Measurements from ENCODE around the gene ISCU.
A peak's percentile ranks its signal among the peaks of the same experiment; 100 is the strongest.
"Not testable (repeated sequence)": the region's sequence is repeated elsewhere in the genome, so short reads cannot be mapped to it uniquely, and the experiment has no call there.

The ISCU gene

DNA sequence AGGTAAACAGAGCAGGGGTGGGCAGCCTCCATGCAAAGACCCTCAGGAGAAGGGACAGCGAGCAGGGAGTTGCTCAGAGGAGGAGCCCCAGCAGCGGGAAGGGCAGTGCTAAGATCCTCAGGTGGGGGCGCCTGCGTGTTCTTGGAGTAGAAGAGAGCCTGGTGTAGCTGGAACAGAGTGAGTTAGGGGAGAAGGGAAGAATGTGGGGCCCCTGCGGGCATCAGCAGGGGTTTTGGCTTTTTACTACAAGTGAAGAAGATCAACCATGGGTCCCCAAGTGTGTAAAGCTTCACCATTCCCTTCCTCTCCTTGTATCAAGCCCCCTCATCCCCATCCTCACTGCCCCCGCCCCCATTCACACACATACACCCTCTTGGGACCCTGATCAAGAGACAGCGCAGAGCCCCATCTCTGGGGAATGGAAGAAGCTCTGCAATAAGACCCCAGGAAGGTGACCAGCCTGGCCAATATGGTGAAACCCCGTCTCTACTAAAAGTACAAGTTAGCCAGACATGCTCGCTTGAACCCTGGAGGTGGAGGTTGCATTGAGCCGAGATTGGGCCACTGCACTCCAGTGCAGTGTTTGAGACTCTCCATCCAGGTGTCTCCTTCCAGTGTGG lies 45.7 kb downstream of the ISCU start:
- DNase-seq, result no peak

DNA sequence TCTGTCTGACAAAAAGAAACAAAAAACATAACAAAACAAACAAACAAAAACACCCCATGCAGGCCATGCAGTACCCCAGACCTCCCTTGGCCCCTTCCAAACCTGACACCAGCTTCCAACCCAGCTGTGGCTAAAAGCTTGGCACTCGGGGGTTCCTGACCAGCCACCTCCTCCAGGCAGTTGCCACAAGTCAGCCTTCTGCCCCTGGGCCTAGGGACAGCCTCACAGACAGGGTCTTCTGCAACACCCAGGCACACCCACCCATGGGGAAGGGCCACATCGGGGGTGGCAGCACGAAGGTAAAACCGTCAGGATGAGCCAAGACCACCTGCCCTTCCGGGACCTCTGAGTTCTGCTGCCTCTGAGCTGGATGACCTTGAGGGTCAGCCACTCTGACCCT lies 46.2 kb downstream of the ISCU start:
- no peak for DNase-seq

DNA sequence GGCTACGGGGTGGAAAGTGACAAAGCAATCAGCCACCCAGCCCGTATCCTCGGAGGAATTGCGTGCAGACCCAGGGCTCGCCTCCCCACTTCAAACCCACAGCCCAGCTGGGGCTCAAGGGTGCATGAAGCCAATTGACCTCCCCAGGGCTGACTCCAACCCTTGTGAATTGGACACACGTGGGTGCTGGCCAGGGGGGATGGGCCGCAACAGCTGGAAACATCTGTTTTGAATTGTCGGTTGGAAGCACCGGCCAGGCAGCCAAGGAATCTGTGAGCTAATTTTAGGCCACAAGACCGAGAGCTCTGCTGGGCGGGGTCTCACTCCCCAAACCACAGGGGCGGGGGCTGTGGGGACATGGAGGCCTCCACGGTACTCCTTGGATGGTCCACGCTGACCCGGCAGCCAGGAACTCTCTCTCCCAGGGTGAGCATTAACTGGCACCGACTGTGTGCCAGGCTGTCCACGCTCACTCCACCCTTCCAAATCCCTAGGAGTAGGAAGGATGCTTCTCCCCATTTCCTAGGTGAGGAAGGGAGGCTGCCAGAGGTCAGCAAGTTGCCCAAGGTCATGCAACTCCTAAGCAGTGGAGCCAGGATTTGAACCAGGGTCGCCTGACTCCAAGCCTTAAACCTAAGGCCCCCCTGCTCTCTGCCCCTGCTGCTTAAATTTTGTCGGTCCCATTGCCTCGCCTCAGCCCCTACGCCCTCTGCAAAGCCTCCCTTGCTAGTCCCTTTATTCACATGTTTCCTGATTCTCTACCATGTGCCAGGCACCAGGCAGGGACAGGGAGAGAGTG lies 47.3 kb downstream of the ISCU start:
- peak; percentile 32 to 50 for DNase-seq

DNA sequence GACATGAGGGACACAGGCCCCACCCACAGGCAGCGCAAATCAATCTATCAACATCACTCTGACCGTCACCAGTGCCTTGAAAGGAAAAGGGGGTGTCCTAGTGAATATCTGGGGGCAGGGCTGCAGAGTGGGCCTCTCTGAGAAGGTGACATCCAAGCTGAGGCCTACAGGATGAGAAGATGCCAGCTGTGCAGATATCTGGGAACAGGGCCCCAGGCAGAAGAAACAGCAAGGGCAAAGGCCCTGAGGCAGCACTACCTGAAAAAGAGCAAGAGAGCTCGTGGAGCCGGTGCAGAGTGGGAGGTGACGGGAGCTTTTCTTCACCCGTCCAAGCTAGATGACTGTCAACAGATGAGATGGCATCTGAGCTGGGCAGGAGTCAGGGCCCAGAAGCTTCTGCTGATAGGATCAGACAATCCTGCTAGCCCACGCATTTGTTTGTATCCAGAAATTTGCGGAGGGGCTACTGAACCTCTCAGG lies 48.0 kb downstream of the ISCU start:
- DNase-seq, result no peak

DNA sequence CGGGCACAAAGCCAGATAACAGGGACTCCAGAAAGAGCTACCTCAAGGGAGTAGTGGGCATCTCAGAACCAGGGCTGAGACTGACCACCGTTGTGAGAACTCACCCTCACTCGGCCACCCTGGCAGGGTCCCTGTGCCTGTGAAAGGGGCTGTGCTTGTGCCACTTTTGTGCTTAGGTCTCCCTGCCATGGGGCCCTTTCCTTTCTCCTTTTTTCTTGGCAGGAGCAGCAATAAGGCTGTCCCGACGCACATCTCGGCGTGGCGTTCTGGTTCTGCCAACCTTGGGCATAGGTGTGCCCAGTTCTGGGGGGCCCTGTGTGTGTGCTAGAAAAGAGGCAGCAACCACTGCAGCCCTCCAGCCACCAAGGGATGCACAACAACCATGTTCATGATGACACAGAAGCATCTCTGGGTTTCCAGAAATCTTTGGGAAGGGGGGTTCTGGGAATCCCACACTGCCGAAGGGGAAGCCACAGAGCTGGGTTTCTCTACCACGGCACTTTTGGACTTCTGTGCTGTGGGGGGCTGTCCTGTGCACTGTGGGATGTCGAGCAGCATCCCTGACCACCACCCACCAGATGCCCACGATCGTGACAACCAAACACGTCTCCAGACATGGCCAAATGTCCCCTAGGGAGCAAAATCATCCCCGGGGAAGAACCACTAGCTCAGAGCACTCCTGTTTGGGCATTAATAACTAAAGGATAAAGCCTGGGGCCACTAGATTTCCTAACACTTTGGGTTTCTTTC lies 48.6 kb downstream of the ISCU start:
- DNase-seq, result no peak

DNA sequence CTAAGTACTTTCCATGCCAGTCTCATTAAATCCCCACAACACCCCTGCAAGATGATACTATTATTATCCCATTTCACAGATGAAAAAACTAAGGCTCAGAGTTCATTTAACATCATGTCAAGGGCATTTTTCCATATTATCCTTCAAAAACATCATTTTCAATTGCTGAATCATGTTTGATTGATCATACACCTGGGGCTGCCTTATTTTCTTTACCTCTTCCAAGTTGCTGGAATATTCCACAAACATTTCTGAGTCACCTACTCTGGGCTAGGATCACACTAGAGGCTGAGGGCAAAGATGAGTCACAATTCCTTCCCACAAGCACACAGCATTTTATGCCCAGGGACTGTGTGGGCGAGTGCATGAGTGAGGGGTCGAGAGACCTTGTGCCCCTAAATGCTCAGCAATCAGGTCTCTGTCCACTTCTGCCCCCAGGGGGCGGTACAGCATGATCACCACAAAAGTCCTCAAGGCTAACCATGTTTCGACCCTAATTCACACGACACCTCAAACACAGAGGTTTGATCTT lies 49.6 kb downstream of the ISCU start:
- DNase-seq, result peak; percentile 15 to 33

DNA sequence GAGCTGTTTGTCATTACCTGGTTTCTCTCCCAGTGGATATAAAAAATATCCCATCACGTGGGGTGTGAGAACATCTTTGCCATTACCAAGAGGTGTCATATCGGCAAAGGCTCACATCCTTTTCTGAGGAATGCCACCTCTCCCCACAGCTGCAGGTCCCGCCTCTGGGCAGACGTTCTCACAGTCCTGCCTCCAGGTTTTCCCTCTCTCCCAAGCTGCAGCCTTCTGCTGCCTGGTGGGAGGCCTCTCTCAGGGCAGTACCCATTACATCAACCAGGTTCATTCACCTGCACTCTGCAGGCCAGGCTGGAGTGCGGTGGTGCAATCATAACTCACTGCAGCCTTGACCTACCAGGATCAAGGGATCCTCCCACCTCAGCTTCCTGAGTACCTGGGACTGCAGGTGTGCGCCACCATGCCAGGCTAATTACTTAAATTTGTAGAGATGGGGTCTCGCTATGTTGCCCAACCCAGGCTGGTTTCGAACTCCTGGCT lies 50.4 kb downstream of the ISCU start:
- no peak for DNase-seq

DNA sequence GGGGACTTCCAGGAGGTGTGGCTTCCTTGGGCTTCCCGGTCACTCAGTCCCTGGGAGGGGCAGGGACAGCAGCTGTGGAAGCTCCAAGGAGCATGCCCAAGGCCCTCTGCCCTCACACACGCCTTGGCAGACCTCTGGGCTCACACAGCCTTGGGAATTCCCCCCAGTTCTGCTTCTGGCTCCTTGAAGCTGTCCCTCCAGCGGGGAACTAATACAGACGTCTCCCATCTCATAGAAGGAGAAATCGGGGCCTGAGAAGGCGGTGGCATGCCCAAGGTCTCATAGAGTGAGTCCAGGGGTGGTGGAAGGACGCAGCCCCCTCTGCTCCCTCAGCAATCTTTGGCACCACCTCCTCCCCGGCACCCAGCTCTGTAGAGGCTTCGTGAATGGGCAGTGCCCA lies 51.2 kb downstream of the ISCU start:
- no peak for DNase-seq

DNA sequence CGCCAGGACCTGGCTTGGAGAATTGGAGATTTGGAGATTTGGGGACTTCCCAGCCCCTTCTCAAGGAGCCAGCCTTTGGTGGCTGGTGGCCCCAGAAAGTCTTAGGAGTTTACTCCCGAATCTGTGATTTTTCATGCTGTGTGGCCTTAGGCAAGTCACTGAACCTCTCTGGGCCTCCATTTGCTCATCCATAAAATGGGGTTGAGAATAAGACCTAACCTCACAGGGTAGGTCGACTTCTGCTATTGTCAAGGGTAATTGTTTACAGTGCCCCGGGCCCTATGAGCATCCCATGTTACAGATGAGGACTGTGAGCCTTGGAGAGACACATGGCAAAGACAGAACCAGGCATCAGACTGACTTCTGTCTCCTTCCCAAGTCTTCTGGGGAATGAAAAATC lies 51.6 kb downstream of the ISCU start:
- DNase-seq, result no peak

DNA sequence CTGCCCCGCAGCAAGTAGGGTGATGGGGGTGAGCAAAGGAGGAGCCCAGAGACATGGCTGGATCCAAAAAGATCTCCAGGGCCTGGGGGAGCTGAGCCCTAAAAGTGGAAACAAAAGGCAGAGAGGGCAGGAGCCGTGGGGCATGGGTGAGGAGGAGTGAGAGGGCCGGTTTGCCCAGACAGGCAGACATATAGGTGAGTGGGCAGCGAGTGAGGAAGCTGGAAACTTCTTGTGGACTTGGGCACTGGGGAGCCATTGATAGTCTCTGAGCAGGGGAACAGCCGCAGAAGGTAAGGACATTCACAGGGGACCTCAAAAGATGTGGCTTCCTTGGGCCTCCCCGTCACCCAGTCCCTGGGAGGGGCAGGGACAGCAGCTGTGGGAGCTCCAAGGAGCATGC lies 52.2 kb downstream of the ISCU start:
- DNase-seq, result no peak

DNA sequence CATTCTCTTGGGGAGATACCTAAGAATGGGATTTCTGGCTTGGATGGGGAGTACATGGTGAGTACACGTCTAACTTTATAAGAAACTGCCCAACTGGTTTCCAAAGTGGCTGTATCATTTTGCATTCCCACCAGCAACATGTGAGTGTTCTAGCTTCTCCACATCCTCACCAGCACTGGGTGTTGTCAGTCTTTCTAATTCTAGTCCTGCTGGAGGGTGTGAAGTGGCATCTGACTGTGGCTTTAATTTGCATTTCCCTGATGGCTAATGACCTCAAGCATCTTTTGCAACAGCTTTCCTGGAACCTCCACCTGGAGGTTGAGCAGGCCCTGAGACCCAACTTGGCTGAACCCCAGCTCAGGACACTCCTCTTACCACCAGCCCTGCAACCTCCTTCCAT lies 53.5 kb downstream of the ISCU start:
- no peak for DNase-seq

DNA sequence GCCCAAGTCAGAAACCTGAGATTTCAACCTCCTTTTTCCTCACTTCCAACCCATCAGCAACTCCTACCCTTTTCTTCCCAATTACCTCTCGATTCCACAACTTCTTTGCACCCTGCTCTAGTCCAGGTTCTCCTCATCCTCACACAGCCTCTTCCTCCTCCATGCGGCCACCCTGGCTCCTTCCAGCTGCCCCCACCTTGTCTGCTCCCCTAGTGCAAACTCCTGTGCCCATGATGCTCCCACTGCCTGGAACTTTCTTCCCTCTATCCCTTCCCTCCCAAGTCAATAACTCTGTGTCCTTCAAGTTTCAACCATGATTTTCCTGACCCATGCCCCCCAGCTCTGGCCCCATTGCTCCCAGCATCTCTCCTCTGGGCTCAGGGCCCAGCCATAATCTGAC lies 54.0 kb downstream of the ISCU start:
- no peak for DNase-seq

DNA sequence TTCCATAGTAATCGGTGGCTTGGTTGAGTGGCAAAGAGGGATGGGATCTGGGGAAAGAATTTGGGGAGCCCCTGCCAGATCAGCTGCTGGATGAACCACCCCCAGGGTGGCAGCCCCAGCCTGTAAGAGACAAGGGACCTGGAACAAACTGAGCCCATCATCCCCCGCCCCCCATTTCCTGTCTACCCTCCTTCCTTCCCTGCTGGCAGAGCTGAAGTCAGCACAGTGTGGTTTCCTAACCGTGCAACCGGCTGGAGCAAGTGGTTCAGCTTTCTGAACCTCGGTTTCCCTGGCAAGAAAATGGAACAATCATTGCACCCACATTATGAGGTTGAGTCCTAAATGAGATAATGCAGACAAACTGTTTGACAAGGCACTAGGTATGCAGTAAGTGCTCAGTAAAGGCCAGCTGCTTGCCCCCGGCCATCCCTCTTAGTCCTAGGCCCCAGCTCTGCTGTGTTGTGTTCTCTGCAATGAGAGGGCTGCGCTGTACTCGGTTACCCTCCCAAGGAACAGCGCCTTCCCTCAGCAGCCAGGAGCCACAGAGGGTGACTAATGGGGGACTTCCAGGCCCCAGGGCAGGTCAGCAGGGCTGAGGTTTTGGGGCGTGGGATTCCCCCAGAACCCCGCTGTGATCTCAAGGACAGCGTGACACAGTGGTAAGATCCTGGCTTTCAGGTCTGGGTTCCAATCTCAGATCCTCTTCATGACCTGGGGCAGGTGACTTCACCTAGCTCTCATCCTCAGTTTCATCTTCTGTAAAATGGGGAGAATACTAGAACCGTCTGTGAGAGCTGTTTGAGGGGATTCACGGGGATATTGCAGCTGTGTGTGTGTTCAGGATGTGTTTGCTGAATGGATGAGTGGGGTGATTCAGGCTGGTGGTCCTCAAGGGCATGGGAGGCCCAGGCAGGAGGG lies 54.8 kb downstream of the ISCU start:
- DNase-seq, result peak; percentile 70 to 82

DNA sequence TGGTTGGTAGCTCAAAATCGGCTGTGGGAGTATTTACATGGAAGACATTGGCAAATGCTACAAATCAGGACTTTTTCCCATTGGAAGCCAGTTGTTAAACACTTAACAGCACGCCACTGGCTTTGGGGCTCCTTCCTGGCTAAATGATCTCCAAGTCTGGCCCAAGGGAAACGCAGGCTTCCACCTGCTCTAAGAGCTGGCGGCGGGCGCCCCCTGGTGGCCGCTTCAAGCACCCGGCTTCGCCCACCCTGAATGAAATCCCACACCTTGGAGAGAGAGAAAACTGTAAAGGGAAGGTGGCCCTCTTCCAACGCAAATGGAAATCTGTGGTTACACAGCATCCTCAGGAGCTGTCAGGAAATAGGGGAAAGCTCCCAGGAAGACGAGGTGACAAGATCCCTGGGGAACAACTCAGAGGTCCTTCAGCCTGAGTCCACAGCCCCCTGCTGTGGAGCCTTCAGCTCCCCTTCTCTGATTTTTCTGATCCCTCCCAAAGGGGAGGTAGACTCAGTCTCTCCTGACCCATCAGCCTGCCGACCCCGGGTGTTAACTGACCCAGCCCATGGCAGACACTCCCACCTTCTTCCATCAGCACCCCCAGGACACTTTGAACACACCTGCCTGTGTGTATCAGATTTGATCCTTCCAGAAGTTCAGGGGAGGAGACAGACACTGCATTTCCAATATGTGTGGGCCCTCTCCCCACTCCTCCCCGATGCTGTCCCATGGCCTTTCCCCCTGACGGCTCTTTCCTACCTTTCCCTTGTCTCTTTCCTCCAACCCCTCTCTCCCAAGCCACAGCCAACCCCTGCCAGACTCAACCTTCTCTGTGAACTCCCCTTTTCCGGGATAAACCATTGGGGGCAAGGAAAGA lies 55.9 kb downstream of the ISCU start:
- peak; percentile 73 to 81 for DNase-seq

DNA sequence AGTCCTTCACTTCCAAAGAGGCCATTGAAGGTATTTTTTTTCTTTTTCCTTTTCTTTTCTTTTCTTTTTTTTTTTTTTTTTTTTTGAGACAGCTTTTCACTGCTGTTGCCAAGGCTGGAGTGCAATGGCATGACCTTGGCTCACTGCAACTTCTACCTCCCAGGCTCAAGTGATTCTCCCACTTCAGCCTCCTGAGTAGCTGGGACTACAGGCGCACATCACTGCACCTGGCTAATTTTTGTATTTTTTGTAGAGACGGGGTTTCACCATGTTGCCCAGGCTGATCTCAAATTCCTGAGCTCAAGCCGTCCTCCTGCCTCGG lies 56.5 kb downstream of the ISCU start:
- not testable (repeated sequence) for DNase-seq

Data from Kasumi-1 (cell line).